ENCODE measurements around the gene GPD1L. TPM values are rescaled to one million over a fixed set of nuclear protein-coding genes. Genes with fewer than 3 reads are reported as not detected.
"Not testable (repeated sequence)": the region's sequence is repeated elsewhere in the genome, so short reads cannot be mapped to it uniquely, and the experiment has no call there.

Gene GPD1L
- total RNA-seq, 1 experiment from 2014 or later: 16.5 TPM

DNA sequence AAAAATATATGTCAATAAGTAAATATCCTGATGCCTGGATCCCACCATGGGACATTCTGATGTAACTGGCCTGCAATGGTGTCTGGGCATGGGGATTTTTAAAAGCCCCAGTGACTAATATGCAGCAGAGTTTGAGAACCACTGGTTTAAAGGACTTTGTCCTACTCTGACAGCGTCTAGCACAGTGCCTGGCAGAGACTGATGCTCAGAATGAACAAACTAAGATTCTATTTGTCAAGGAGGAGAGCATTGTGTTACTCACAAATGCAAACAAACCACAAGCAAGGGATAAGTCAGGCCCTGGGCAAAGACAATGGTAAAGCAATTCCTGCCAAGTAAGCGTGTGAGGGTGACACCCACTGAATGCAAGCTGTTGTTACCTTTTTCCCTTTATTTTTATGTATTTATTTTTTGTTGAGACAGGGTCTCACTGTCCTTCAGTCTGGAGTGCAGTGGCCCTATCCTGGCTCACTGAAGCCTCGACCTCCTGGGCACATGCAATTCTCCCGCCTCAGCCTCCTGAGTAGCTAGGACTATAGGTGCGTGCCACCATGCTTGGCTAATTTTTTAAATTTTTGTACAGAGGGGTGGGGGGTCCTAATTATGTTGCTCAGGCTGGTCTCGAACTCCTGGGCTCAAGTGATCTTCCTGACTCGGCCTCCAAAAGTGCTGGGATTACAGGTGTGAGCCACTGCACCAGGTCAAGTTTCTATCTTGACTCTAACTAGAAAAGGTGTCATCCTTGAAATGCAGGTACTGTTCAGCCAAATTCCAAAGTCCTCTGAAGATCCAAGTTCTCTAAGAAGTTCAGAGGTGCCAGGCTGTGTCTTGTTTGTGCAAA lies 909 bp upstream of the GPD1L start:
- peak; percentile 55 for DNase-seq (ENCODE audit: low read depth)

DNA sequence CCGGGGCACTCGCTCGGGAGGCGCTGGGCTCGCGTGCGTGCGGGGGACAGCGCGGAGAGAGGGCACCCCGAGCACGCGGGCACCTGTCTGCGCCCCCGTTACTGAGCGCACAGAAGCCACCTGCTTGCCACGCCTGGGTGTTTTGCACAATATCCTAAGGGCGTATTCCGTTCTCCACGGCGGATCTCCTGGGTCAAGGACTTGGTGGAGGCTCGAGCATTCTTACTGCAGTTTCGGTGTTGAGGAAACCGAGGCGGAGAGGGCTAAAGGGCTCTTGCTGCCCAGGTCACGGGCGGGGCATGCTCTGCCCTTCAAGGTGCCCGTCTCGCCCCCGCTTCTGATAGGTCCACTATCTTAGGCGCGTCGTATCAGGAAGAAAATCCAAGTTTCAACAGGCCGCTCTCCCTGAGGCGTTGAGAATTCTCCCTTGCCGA lies 526 bp downstream of the GPD1L start:
- no peak for DNase-seq (ENCODE audit: low read depth)

DNA sequence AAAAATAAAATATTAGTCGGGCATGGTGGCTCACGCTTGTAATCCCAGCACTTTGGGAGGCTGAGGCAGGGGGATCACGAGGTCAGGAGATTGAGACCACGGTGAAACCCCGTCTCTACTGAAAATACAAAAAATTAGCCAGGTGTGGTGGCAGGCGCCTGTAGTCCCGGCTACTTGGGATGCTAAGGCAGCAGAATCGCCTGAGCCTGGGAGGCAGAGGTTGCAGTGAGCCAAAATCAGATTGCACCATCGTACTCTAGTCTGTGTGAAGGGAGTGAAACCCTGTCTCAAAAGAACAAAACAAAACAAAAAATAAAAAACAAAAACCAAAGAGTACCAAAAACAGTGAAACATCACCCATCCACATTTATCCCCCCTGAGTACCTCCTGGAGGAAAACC lies 1.8 kb downstream of the GPD1L start:
- not testable (repeated sequence) for DNase-seq (ENCODE audit: low read depth)

DNA sequence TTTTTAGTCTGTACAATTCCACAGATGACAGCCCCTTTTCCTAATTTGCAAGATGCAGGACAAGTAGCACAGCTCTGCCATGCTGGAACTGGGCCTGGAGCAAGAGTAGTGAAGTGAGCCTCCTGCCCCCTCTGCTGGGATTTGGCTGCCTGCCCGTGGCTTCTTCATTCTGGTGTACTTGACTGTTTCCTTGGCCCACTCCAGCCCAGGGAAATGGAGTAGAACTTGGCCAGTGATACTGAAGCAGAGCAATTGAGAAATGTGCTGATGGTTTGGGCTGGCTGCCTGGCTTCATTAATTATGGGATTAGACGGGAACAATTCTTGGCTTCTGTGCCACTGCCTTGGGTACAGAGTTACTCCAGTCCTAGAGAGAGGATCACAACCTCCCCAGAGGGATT lies 2.8 kb downstream of the GPD1L start:
- DNase-seq (ENCODE audit: low read depth): no peak

DNA sequence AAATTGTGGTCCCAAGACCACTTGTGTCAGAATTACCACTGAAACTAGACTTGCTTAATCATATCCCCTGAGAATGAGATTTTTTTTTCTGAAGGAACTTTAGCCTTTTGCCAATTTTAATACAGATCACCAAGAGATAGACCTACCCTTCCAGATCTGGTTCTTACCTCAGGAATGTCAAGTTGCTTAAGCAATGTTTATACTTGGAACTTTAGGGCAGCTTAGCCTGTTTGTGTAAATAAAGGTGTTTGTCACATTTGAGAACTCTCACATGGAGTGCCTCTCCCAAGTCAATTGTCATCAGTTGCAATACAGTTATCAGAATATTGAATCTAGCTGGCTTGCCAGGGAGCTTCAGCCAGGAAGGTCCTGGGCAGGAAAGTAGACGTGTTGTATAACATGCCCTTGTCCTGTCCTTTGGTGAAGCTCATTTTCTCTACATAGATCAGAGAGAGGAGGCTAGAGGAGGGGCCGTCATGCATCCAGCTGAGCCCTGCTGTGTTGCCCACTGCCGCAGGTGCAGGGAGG lies 3.9 kb downstream of the GPD1L start:
- no peak for DNase-seq (ENCODE audit: low read depth)

DNA sequence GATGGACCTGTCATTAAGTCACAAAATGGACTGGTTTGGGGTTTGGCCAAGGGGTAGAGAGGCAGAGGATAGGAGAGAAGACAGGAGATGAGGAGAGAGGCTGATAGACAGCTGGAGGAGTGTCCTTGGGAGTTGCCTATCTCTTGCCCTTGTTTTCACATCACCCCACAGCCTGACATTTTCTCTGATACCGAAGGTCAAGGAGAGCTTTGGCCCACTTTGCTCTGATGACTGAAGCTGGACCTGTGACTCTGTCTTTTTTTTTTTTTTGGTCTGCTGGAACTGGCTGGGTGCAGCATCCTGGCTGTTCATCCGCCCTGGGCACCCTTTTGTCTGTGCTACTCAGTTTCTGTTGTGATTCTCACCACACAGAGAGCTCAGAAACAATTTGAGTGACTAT lies 5.1 kb downstream of the GPD1L start:
- no peak for DNase-seq (ENCODE audit: low read depth)

DNA sequence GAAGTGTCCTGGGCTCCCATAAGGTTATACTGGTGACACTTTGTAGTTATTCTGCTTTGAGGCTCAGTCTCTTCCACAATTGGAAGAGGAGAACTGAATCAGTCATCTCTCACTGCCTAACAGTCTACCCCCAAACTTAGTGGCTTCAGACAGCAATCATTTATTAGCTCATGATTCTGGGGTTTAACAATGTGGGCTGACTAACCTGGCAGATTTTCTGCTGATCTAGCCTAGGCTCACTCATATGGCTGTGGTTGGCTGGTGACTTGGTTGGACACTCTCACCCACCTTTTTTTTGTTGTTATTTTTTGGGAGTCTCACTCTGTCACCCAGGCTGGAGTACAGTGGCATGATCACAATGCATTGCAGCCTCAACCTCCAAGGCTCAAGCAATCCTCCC lies 7.1 kb downstream of the GPD1L start:
- DNase-seq (ENCODE audit: low read depth): no peak

DNA sequence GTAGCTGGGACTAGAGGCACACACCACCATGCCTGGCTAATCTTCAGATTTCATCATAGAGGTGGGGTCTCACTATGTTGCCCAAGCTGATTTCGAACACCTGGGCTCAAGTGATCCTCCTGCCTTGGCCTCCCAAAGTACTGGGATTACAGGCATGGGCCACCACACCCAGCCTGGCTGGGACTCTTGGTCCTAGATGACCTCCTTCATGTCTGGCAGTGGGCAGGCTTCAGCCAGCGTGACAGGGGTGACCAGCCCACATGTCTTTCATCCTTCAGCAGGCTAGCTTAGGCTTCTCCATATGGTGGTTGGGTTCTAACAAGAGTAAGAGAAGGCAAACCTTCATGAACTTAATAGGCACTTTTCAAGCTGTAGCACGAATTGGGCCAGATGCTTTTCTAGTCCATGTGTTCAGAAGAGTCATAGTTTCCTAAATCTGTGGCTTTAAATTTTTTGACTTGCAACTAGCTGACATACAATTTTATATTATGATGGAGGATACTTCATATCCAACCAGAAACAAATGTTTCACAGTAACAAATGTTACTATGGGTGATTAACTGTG lies 7.6 kb downstream of the GPD1L start:
- DNase-seq (ENCODE audit: low read depth): no peak

DNA sequence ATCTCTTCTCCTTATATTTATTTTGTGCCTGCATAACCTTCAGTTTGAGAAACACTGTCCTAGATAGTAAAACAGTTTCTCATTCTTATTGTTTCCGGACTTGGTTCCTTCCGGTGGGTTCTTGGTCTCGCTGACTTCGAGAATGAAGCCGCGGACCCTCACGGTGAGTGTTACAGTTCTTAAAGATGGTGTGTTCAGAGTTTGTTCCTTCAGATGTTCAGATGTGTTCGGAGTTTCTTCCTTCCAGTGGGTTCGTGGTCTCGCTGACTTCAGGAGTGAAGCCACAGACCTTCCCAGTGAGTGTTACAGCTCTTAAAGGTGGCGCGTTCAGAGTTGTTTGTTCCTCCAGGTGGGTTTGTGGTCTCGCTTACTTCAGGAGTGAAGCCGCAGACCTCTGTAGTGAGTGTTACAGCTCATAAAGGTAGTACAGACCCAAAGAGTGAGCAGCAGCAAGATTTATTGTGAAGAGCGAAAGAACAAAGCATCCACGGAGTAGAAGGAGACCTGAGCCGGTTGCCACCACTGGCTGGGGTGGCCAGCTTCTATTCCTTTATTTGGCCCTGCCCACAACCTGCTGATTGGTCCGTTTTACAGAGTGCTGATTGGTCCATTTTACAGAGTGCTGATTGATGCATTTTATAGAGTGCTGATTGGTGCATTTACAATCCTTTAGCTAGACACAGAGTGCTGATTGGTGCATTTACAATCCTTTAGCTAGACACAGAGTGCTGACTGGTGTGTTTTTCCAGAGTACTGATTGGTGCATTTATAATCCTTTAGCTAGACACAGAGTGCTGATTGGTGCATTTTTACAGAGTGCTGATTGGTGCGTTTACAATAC lies 8.3 kb downstream of the GPD1L start:
- DNase-seq (ENCODE audit: low read depth): not testable (repeated sequence)

DNA sequence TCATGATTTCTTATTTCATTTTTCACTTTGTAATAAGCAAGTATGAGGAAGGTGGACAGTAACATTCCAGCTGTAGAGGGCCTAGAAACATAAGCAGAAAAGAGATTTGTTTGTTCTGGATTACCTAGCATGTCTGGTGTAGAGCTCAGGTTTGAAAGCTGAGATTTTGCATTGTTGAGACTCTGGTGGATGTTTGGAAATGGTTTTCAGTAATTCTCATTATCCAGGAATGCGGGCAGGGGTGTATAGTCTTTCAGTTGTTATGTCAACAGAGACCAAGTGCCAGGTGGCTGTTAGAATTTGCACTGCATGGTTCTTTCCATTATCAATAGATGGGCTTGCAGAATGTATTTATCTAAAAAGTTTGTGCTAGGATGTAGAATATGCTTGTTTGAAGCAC lies 10.9 kb downstream of the GPD1L start:
- no peak for DNase-seq (ENCODE audit: low read depth)

DNA sequence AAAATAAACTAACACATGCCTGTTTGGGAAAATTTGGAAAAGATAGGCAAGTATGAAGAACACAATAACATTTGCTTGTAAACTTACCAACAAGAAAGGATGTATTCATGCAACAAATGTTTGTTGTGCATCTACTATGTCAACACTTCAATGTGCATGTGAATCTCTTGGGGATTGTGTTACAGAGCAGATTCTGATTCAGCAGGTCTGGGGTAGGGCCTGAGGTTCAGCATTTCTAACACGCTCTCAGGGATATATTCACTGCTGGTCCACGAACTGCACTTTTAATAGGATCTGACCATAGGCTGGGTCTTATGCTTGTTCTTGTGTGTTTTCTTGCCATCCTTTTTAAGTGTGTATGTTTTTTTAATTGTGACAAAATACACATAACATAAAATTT lies 11.8 kb downstream of the GPD1L start:
- no peak for DNase-seq (ENCODE audit: low read depth)

DNA sequence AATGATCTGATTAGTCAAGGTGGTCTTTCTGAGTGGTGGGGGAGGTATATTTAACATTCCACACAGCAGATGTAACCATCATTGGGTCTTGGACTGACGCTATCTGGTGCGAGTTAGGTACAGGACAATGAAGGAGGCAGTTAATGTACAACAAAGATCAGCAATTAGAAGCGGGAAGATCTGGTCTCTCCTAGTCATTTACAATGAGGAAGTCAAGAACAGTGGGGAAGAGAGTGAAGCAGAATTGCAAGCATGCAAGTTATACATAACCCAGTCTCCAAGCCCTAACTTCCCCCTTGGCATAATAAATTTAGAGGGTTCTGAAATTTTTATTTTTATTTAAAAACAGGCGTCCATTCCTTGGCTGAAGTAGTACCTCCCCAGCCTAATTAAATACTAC lies 14.1 kb downstream of the GPD1L start:
- DNase-seq (ENCODE audit: low read depth): no peak

DNA sequence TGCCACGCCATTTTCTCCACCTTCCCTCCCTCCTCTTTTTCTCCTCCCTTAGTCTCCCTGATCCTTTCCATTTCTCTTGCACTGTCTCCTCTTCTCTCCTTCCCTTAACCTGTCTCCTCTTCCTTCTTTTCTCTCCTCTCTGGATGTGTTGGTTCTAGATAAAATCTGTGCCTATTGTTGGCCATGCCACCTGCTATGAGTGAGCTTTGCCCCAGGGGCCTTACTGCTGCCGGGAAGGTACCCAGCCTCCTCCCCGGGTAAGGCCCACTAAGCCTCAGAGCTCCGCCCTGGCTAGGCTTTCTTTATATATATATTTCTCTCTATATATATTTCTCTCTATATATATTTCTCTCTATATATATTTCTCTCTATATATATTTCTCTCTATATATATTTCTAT lies 14.7 kb downstream of the GPD1L start:
- DNase-seq (ENCODE audit: low read depth): no peak

DNA sequence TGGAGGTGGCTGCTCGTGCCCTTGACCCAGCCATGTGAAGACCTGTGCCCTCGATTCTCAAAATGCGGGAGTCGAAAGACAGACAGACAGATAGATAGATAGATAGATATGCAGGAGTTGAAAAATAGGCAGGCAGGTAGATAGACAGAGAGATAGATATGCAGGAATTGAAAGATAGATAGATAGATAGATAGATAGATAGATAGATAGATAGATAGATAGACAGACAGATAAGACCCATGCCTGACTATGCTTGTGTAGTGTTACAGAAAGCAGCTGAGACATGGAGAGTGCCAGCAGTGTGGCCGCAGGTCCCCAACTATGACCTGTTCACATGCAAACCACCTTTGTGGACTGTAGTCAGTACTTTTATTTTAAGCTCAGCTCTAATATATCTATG lies 17.2 kb downstream of the GPD1L start:
- no peak for DNase-seq (ENCODE audit: low read depth)

DNA sequence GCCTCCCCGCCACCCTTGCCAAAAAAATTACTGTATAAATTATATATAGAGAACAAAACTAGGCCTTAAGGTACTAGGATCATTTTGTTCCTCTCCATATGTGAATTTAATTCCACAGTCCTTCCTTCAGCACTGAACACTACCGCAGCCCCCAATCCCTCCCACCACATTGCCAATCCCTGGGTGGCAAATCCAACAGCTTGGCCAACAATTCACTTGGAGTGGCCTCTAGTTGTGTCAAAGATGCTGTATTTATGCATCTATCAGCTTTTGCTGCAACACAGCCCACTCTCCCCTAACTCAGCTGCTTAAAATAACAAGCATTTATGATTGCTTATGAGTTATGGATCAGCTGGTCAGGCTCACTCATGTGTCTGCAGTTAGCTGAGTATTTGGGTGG lies 18.6 kb downstream of the GPD1L start:
- DNase-seq (ENCODE audit: low read depth): no peak

DNA sequence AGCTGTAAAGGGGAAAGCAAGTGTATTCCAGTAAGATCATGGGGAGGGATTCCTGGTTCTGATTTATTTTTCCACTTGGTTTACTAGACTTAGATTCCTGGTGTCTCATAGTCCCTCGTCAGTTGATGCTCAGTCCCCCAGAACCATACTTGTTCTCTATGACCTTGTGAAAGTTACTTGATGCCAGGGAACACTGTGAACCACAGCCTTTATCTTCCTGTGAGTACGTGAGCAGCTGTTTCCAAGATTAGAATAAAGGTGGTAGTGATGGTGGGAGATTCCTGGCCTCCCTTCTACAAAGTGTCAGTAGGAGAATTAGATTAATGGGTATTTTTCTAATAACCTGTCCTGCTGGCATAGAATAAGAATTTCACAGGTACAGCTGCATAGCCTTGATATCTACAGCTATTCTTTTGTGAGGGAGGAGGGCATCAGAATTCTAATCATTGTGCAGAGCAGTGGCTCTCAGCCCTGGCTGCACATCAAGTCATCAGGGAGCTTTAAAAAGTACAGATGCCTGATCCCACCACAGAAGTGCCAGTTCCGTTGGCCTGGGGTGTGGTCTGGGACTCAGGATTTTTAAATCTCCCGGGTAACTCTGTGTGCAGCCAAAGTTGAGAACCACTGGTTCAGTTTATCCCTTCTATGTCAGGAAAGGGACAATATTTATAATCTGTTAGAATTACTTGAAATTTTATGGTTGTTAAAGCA lies 20.0 kb downstream of the GPD1L start:
- DNase-seq (ENCODE audit: low read depth): no peak

DNA sequence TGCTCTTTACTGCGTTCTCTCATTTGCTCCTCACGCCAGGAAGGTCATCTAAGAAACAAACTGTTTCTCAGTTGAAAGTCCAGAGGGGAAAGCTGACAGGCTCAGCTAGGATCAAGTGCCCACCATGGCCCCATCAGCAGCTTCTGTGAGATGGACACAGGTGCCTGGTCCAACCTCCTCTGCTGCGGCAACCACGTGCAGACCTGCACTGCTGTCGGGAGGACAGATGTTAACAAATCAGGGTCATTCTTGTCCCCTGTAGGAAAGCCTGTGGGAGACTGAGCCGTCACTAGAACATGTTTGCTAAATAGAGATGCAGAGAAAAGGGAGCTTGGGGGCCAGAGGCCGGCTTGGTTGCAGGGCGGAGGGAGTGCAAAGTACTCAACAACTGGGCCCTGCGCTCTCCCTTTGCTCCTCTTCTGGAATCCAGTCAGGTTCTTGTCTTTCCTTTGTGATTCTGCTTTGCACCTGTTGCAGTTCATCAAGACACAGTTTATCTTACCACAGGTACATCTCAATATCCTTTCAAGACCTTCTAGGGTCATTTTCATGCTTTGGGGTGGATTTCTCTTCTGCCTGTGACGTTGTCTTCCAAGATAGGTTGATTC lies 20.9 kb downstream of the GPD1L start:
- no peak for DNase-seq (ENCODE audit: low read depth)

DNA sequence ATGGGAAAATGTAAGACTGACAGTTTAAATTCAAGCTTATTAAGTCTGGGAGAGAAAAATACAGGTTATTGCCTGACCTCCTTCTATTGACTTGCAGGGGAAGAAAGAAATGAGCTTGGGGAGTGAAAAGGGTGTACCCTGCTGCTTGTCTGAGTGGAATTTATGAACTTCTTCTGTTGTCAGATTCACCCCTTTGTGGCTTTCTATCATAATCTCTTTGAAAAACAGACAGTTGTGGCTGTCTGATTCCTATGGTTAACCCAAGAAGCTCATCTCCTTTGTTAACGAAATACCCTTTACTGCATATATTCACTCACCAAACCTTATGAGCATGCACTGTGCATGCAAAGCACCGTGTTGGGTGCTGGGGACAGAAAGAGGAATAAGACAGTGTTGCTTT lies 22.5 kb downstream of the GPD1L start:
- DNase-seq (ENCODE audit: low read depth): no peak

DNA sequence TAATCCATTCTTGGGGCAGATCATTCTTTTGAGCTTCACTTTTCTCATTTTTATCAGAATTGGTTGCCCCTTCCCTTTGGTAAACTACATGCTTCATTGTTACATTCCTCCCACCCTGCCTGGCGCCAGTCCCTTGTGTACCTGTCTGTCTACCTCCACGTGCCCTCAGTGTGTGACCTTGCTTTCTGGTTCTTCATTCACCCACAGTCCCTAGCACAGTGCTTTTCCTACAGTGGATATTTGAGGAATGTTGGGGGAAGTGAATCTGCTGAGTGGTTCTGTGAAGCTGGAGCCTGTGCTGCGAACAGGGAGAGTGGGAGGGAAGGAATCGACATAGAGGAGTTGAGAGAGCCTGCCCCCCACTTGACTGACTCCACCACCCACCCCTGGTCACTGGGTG lies 23.4 kb downstream of the GPD1L start:
- DNase-seq (ENCODE audit: low read depth): no peak

DNA sequence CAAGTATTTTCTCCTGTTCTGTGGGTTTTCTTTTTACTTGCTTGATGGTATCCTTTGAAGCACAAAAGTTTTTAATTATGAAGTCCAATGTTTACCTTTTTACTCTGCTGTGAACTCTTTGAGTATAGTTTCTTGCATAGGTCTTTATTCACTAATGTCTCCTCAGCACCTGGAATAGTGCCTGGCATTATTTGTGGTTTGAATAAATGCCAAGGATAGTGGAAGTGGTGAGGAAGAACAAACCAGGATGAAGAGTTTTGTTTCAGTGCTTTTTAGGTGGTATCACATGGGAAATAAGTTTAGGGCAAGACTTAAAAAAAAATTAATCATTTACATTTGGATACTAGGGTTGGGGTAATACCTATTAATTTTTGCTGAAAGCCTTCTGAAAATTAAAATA lies 25.7 kb downstream of the GPD1L start:
- DNase-seq (ENCODE audit: low read depth): peak; percentile 25

DNA sequence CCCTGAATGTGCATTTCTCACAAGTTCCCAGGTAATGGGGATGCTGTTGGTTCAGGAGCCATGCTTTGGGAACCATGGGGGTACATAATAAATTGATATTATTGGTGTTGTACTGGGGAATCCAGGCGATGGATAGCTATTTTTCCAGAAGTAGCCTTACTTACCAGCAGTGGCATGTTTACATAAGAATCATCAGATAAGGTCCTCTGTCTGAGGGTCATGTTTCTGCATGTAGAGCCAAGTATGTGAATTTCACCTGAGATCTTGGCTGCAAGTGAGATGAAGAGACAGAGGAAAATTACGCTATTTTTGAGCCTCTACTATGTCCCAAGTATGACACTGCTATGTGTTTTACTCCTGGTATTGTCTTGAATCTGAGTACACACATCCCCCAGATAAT lies 26.3 kb downstream of the GPD1L start:
- DNase-seq (ENCODE audit: low read depth): no peak
